Stimulated activated CD4-positive, alpha-beta T cell treated with anti-CD3 and anti-CD28 coated beads, Interleukin-1b, Interleukin-23, amount 100 ng/mL, for 1 hour (primary cell): ENCODE data around the gene GRID2.

Experiments
- DNase-seq, 2 donors: peaks; one replicate each; pipeline ENCODE4 v3.0.0-alpha.2; 2020; ENCODE audit warnings: low read depth in 2 of 2

The GRID2 gene

GRCh38 chr4:92678292-92678691 lies 374.5 kb downstream of the GRID2 start:
- no peak for DNase-seq

- no peak for DNase-seq
Measured at GRCh38 chr4:92679149-92679548, 375.4 kb downstream of the GRID2 start.

- DNase-seq, result no peak
Measured at GRCh38 chr4:92714640-92715039, 410.9 kb downstream of the GRID2 start.

GRCh38 chr4:92733231-92733630 lies 429.5 kb downstream of the GRID2 start:
- DNase-seq, result no peak

- no peak for DNase-seq
Measured at GRCh38 chr4:92735025-92735665, 431.4 kb downstream of the GRID2 start.

- no peak for DNase-seq
Measured at GRCh38 chr4:92760433-92760832, 456.7 kb downstream of the GRID2 start.

- no peak for DNase-seq
Measured at GRCh38 chr4:92776080-92776479, 472.3 kb downstream of the GRID2 start.

GRCh38 chr4:92789741-92790140 lies 486.0 kb downstream of the GRID2 start:
- DNase-seq, result no peak

- DNase-seq, result no peak
Measured at GRCh38 chr4:92791871-92792440, 488.2 kb downstream of the GRID2 start.

- no peak for DNase-seq
Measured at GRCh38 chr4:92809381-92809780, 505.6 kb downstream of the GRID2 start.

GRCh38 chr4:92812652-92813051 lies 508.9 kb downstream of the GRID2 start:
- no peak for DNase-seq

- DNase-seq, result no peak
Measured at GRCh38 chr4:92814677-92815076, 510.9 kb downstream of the GRID2 start.

GRCh38 chr4:92825256-92825655 lies 521.5 kb downstream of the GRID2 start:
- DNase-seq, result no peak

GRCh38 chr4:92825791-92826190 lies 522.0 kb downstream of the GRID2 start:
- no peak for DNase-seq

- no peak for DNase-seq
Measured at GRCh38 chr4:92830771-92831170, 527.0 kb downstream of the GRID2 start.

GRCh38 chr4:92840880-92841279 lies 537.1 kb downstream of the GRID2 start:
- DNase-seq, result no peak

GRCh38 chr4:92843784-92844183 lies 540.0 kb downstream of the GRID2 start:
- DNase-seq, result no peak

GRCh38 chr4:92847026-92847425 lies 543.3 kb downstream of the GRID2 start:
- no peak for DNase-seq

- DNase-seq, result no peak
Measured at GRCh38 chr4:92862509-92862908, 558.7 kb downstream of the GRID2 start.

GRCh38 chr4:92864096-92864495 lies 560.3 kb downstream of the GRID2 start:
- DNase-seq, result no peak

- no peak for DNase-seq
Measured at GRCh38 chr4:92872604-92873003, 568.8 kb downstream of the GRID2 start.

- no peak for DNase-seq
Measured at GRCh38 chr4:92885632-92886031, 581.9 kb downstream of the GRID2 start.

- DNase-seq, result no peak
Measured at GRCh38 chr4:92952426-92952825, 648.7 kb downstream of the GRID2 start.

- DNase-seq, result no peak
Measured at GRCh38 chr4:92952897-92953296, 649.1 kb downstream of the GRID2 start.
